K562 (cell line): ENCODE data around the gene DPEP1. TPM values are rescaled to one million over a fixed set of nuclear protein-coding genes. Genes with fewer than 3 reads are reported as not detected.

Experiments used
- ATF4 ChIP-seq: fragments of 450-650 bp; formaldehyde crosslinking; IDR thresholded peaks from 2 replicates; pipeline ENCODE4 v1.4.0; 2022; ENCODE audit warnings: mild to moderate bottlenecking, moderate library complexity
- GMEB1 ChIP-seq: fragments of 250-450 bp; sonication (Bioruptor Pico); IDR thresholded peaks from 2 replicates; pipeline ENCODE4 v1.4.0; 2020; ENCODE audit warnings: mild to moderate bottlenecking
- HBP1 ChIP-seq: fragments of 450-650 bp; formaldehyde crosslinking; IDR thresholded peaks from 2 replicates; pipeline ENCODE4 v1.4.0; 2022; ENCODE audit warnings: missing genetic modification characterization
- HDAC6 ChIP-seq: IDR thresholded peaks from 2 replicates; pipeline ENCODE4 v1.6.1; 2012; ENCODE audit warnings: low read depth, mild to moderate bottlenecking, control low read depth, inconsistent platforms, low read length, moderate library complexity
- HDGF ChIP-seq: fragments of 450-650 bp; IDR thresholded peaks from 2 replicates; pipeline ENCODE4 v1.6.1; 2016
- SMARCA4 ChIP-seq: fragments of 450-650 bp; IDR thresholded peaks from 2 replicates; pipeline ENCODE4 v1.6.1; 2016
- TBL1XR1 ChIP-seq, 2 experiments: IDR thresholded peaks; 2 replicates each; pipeline ENCODE4 v1.6.1; 2012; ENCODE audit warnings: improper control_type of control experiment in 2 of 2, low read length in 2 of 2, mild to moderate bottlenecking in 1 of 2
- ZNF584 ChIP-seq: fragments of 200-800 bp; sonication (Bioruptor generic); IDR thresholded peaks from 2 replicates; pipeline ENCODE4 v1.6.1; 2016; ENCODE audit warnings: low read depth, mild to moderate bottlenecking, missing genetic modification characterization, missing compliant biosample characterization
- ZNF695 ChIP-seq: fragments of 450-650 bp; formaldehyde crosslinking; IDR thresholded peaks from 2 replicates; pipeline ENCODE4 v1.4.0; 2020; ENCODE audit warnings: mild to moderate bottlenecking, moderate library complexity
- ZNF785 ChIP-seq: fragments of 250-450 bp; sonication (Bioruptor Pico); IDR thresholded peaks from 2 replicates; pipeline ENCODE4 v1.4.0; 2020; ENCODE audit warnings: mild to moderate bottlenecking
- polyA plus RNA-seq, 8 experiments: library from polyadenylated mRNA; depleted of rRNA in 4 of 8; stranded (reverse) in 5 of 8; unstranded in 3 of 8; fragments of >200 nt; fragmentation: Nextera tagmentation in 2 of 8; fragmentation: Illumina TruSeq in 1 of 8; extraction: Ambion mirVana in 2 of 8; extraction: Trizol in 1 of 8; gene quantifications; 2 replicates each; pipeline versions ENCODE4 v1.2.1 to v1.2.3, GENCODE V29; 2011 to 2014; ENCODE audit warnings: inconsistent platforms in 1 of 8, missing spikeins in 1 of 8
- total RNA-seq, 7 experiments: library from RNA; depleted of rRNA in 6 of 7; stranded (reverse); fragments of >200 nt in 6 of 7; fragmentation: Illumina TruSeq in 2 of 7; extraction: Trizol in 2 of 7; gene quantifications; 2 replicates each; pipeline versions ENCODE4 v1.2.1 to v1.2.3, GENCODE V29; 2011 to 2021; ENCODE audit warnings: low replicate concordance in 1 of 7
- TF ChIP-seq, protein P1 (sequence below): fragments of 450-650 bp; IDR thresholded peaks from 2 replicates; pipeline ENCODE4 v1.6.1; 2016; ENCODE audit warnings: low read depth

Gene DPEP1
- total and polyA plus RNA-seq, 9 of the 15 experiments (the other 6 are each of a cell fraction or from before 2014, with no cell fraction given) = 0.14 to 0.31 (median 0.20) TPM; not detected in 6

DNA sequence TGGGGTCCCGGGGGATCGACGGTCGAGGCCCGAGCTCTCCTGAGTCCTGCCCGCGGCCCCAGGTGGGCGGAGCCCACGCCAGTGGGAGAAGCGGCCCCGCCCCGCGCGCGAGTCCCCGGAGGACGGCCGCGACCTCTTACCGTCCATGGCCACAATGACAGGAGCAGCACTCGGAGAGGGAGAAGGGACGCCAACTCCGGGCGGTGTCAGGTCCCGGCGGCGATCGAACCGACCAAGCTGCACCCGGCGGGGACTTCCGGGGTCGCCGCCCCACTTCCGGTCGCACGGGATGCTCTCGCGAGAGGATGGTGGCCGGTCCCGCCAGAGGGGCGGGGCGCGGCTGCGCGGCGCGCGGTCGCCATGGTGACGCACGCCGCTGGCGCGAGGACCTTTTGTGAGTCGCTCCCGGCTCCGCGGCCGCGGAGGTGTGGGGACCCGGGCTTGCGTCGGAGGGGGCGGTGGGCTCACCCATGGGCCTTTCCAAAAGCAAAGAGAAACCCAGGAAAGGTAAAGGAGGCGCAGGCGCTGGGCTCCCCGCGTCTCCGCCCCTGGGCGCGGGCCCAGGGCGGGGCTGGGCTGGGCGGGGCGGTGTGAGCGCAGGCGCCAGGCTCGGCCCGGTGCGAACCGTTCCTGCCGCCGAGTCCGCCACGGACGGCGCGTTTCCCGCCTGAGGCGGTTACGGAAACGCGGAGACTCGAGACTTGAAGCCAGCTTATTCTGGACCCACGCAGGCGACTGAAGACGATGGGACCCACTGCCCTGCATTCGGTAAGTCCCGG is 44.2 kb downstream of the DPEP1 start, which contains the start of the genes CHMP1A and SPATA33 (continued):
- TF ChIP-seq HDGF (no peak), ZNF785 (CRISPR knock-in tag) (no peak), SMARCA4 (no peak), ZNF584 (CRISPR knock-in tag) (no peak), GMEB1 (CRISPR knock-in tag) (peak; percentile 59; the same call in 1 of the 2 replicates), ATF4 (CRISPR knock-in tag) (0 out of 2 replicates have a peak, but pooled peaks have one; percentile 12), ZNF695 (no peak), TBL1XR1 (IDR thresholded peaks at IDR 0.05; ENCODE audit: low read length in 2 of 2) (no peak), HDAC6 (no peak), HBP1 (CRISPR knock-in tag) (0 out of 2 replicates have a peak, but pooled peaks have one; percentile 40)
- TF ChIP-seq, protein P1, sequence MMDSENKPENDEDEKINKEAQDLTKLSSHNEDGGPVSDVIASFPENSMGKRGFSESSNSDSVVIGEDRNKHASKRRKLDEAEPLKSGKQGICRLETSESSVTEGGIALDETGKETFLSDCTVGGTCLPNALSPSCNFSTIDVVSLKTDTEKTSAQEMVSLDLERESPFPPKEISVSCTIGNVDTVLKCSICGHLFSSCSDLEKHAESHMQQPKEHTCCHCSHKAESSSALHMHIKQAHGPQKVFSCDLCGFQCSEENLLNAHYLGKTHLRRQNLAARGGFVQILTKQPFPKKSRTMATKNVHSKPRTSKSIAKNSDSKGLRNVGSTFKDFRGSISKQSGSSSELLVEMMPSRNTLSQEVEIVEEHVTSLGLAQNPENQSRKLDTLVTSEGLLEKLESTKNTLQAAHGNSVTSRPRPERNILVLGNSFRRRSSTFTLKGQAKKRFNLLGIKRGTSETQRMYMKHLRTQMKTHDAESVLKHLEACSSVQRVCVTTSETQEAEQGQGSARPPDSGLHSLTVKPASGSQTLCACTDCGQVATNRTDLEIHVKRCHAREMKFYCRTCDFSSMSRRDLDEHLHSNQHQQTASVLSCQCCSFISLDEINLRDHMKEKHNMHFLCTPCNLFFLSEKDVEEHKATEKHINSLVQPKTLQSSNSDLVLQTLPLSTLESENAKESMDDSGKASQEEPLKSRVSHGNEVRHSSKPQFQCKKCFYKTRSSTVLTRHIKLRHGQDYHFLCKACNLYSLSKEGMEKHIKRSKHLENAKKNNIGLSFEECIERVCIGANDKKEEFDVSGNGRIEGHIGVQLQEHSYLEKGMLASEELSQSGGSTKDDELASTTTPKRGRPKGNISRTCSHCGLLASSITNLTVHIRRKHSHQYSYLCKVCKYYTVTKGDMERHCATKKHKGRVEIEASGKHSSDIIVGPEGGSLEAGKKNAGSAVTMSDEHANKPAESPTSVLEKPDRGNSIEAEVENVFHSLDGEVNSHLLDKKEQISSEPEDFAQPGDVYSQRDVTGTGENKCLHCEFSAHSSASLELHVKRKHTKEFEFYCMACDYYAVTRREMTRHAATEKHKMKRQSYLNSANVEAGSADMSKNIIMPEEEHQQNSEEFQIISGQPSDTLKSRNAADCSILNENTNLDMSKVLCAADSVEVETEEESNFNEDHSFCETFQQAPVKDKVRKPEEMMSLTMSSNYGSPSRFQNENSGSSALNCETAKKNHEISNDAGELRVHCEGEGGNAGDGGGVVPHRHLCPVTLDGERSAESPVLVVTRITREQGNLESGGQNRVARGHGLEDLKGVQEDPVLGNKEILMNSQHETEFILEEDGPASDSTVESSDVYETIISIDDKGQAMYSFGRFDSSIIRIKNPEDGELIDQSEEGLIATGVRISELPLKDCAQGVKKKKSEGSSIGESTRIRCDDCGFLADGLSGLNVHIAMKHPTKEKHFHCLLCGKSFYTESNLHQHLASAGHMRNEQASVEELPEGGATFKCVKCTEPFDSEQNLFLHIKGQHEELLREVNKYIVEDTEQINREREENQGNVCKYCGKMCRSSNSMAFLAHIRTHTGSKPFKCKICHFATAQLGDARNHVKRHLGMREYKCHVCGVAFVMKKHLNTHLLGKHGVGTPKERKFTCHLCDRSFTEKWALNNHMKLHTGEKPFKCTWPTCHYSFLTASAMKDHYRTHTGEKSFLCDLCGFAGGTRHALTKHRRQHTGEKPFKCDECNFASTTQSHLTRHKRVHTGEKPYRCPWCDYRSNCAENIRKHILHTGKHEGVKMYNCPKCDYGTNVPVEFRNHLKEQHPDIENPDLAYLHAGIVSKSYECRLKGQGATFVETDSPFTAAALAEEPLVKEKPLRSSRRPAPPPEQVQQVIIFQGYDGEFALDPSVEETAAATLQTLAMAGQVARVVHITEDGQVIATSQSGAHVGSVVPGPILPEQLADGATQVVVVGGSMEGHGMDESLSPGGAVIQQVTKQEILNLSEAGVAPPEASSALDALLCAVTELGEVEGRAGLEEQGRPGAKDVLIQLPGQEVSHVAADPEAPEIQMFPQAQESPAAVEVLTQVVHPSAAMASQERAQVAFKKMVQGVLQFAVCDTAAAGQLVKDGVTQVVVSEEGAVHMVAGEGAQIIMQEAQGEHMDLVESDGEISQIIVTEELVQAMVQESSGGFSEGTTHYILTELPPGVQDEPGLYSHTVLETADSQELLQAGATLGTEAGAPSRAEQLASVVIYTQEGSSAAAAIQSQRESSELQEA = no peak
